ENCODE results near the gene BTBD8. TPM values are rescaled to one million over a fixed set of nuclear protein-coding genes. Genes with fewer than 3 reads are reported as not detected.
"Not testable (repeated sequence)": the region's sequence is repeated elsewhere in the genome, so short reads cannot be mapped to it uniquely, and the experiment has no call there.

Gene BTBD8
- 10 to 100 TPM in 2 of 5 donors, 1 to 10 TPM in 3; 4.1 to 14.1 (median 9.8) TPM for polyA plus RNA-seq (ENCODE audit: insufficient read depth in 1 of 5, insufficient read length in 5 of 5, low replicate concordance in 1 of 5)
- long read RNA-seq, donor 1: 0 reads
- long read RNA-seq, donor 2: 0 reads
- long read RNA-seq, donor 3, partial matches to known transcripts: 5 of 5 reads
- long read RNA-seq, donor 3, other reads (novel, unspliced or antisense): 0 of 5 reads
- long read RNA-seq, donor 4: 0 reads
- long read RNA-seq, donor 5: 0 reads
- long read RNA-seq, donor 6: 0 reads
- long read RNA-seq, donor 7, partial matches to known transcripts: 6 of 6 reads
- long read RNA-seq, donor 7, other reads (novel, unspliced or antisense): 0 of 6 reads
- long read RNA-seq, donor 8, partial matches to known transcripts: 6 of 6 reads
- long read RNA-seq, donor 8, other reads (novel, unspliced or antisense): 0 of 6 reads

- peak; percentile 75 to 78 for DNase-seq
Observed at GRCh38 chr1:92080128-92080985, at the start of gene BTBD8. TSS of gene BTBD8 (plus strand) at chr1:92080345. CDS start at chr1:92080572, 227 bp downstream.

- DNase-seq: no peak
Observed at GRCh38 chr1:92030656-92031107, 49.5 kb upstream of the BTBD8 start.

- no peak for DNase-seq
Observed at GRCh38 chr1:92031281-92032110, 48.6 kb upstream of the BTBD8 start.

GRCh38 chr1:92037400-92037799 lies 42.7 kb upstream of the BTBD8 start:
- DNase-seq: no peak

- no peak for DNase-seq
Observed at GRCh38 chr1:92038695-92039346, 41.3 kb upstream of the BTBD8 start.

- DNase-seq: no peak
Observed at GRCh38 chr1:92040971-92041370, 39.2 kb upstream of the BTBD8 start.

- DNase-seq: no peak
Observed at GRCh38 chr1:92043621-92044020, 36.5 kb upstream of the BTBD8 start.

GRCh38 chr1:92045766-92046495 lies 34.2 kb upstream of the BTBD8 start:
- DNase-seq: no peak

GRCh38 chr1:92051948-92052347 lies 28.2 kb upstream of the BTBD8 start:
- DNase-seq: no peak

- no peak for DNase-seq
Observed at GRCh38 chr1:92065042-92065441, 15.1 kb upstream of the BTBD8 start.

- no peak for DNase-seq
Observed at GRCh38 chr1:92066321-92066720, 13.8 kb upstream of the BTBD8 start.

GRCh38 chr1:92070892-92071291 lies 9.3 kb upstream of the BTBD8 start:
- no peak for DNase-seq

GRCh38 chr1:92074446-92074845 lies 5.7 kb upstream of the BTBD8 start:
- not testable (repeated sequence) for DNase-seq

GRCh38 chr1:92075311-92075710 lies 4.8 kb upstream of the BTBD8 start, which contains the start of gene SETSIP:
TSS of gene SETSIP (minus strand) at chr1:92075411. CDS start at chr1:92075411, 0 bp downstream.
- no peak for DNase-seq

GRCh38 chr1:92076363-92076762 lies 3.8 kb upstream of the BTBD8 start:
- DNase-seq: no peak

- DNase-seq: not testable (repeated sequence)
Observed at GRCh38 chr1:92078077-92078476, 2.1 kb upstream of the BTBD8 start.

- no peak for DNase-seq
Observed at GRCh38 chr1:92079441-92079840, 704 bp upstream of the BTBD8 start.

- no peak for DNase-seq
Observed at GRCh38 chr1:92081031-92081430, 886 bp downstream of the BTBD8 start.

- no peak for DNase-seq
Observed at GRCh38 chr1:92084651-92085050, 4.5 kb downstream of the BTBD8 start.

- DNase-seq: no peak
Observed at GRCh38 chr1:92085727-92086126, 5.6 kb downstream of the BTBD8 start.
